HepG2 (cell line): ENCODE data around the gene COX4I1. TPM values are rescaled to one million over a fixed set of nuclear protein-coding genes. Genes with fewer than 3 reads are reported as not detected.

ENCODE experiments used
- ATF7-NPFF ChIP-seq: sonication (generic); formaldehyde crosslinking; IDR thresholded peaks from 2 replicates; pipeline ENCODE4 v1.8.1; 2023; ENCODE audit warnings: mild to moderate bottlenecking, low read depth, missing genetic modification reagents, moderate library complexity
- CBX1 ChIP-seq: IDR thresholded peaks from one replicate; pipeline ENCODE4 v1.6.1; 2016; ENCODE audit warnings: antibody characterized with exemption, low read depth
- CENPT ChIP-seq: sonication (generic); formaldehyde crosslinking; IDR thresholded peaks from 2 replicates; pipeline ENCODE4 v1.8.0; 2022; ENCODE audit warnings: low read depth, mild to moderate bottlenecking, moderate library complexity, missing genetic modification reagents
- ERF ChIP-seq: IDR thresholded peaks from 2 replicates; pipeline ENCODE4 v1.6.1; 2018; ENCODE audit warnings: missing biosample characterization, missing genetic modification reagents
- HIVEP1 ChIP-seq: sonication (generic); formaldehyde crosslinking; IDR thresholded peaks from 2 replicates; pipeline ENCODE4 v1.4.0; 2020; ENCODE audit warnings: mild to moderate bottlenecking, missing genetic modification reagents
- HNF4G ChIP-seq, 2 experiments: sonication (generic) in 1 of 2; formaldehyde crosslinking in 1 of 2; IDR thresholded peaks; 2 replicates each; pipeline versions ENCODE4 v1.4.0 to v1.6.1; 2011 to 2020; ENCODE audit warnings: borderline replicate concordance in 2 of 2, low read depth in 2 of 2, mild to moderate bottlenecking in 2 of 2, low read length in 1 of 2, missing genetic modification reagents in 1 of 2, moderate library complexity in 1 of 2
- HNRNPH1 ChIP-seq: fragments of 200-400 bp; formaldehyde crosslinking; optimal IDR thresholded peaks from 2 replicates; pipeline ENCODE3; 2017; ENCODE audit warnings: mild to moderate bottlenecking, low read depth, low read length
- HNRNPLL ChIP-seq: fragments of 200-400 bp; formaldehyde crosslinking; IDR thresholded peaks from 2 replicates; pipeline ENCODE4 v1.6.1; 2017; ENCODE audit warnings: mild to moderate bottlenecking, low read depth, low read length; ENCODE audit not compliant: poor library complexity, severe bottlenecking
- KDM5B ChIP-seq: sonication (generic); formaldehyde crosslinking; IDR thresholded peaks from 2 replicates; pipeline ENCODE4 v1.4.0; 2020; ENCODE audit warnings: missing genetic modification reagents, mild to moderate bottlenecking, borderline replicate concordance
- KMT2A ChIP-seq: sonication (generic); formaldehyde crosslinking; IDR thresholded peaks from 2 replicates; pipeline ENCODE4 v1.4.0; 2020; ENCODE audit warnings: missing genetic modification reagents
- MAF1 ChIP-seq: sonication (generic); formaldehyde crosslinking; IDR thresholded peaks from 2 replicates; pipeline ENCODE4 v1.5.0; 2020; ENCODE audit warnings: missing genetic modification reagents, borderline replicate concordance
- MAFG ChIP-seq: sonication (generic); formaldehyde crosslinking; IDR thresholded peaks from 2 replicates; pipeline ENCODE4 v1.5.1; 2020; ENCODE audit warnings: mild to moderate bottlenecking, missing genetic modification reagents
- MYPOP ChIP-seq: sonication (generic); formaldehyde crosslinking; IDR thresholded peaks from 2 replicates; pipeline ENCODE4 v1.8.1; 2023; ENCODE audit warnings: mild to moderate bottlenecking, moderate library complexity, missing genetic modification reagents
- MZF1 ChIP-seq: sonication (generic); formaldehyde crosslinking; IDR thresholded peaks from 2 replicates; pipeline ENCODE4 v1.8.1; 2023; ENCODE audit warnings: mild to moderate bottlenecking, missing genetic modification reagents, borderline replicate concordance
- NRL ChIP-seq: sonication (generic); formaldehyde crosslinking; IDR thresholded peaks from 2 replicates; pipeline ENCODE4 v1.5.0; 2020; ENCODE audit warnings: missing genetic modification reagents, mild to moderate bottlenecking, moderate library complexity, borderline replicate concordance
- PHB2 ChIP-seq: fragments of 450-650 bp; IDR thresholded peaks from 2 replicates; pipeline ENCODE4 v1.6.1; 2018; ENCODE audit not compliant: partially characterized antibody
- SP5 ChIP-seq: IDR thresholded peaks from 2 replicates; pipeline ENCODE4 v1.6.1; 2016; ENCODE audit warnings: low read depth, borderline replicate concordance
- ZBTB3 ChIP-seq: sonication (generic); formaldehyde crosslinking; IDR thresholded peaks from 2 replicates; pipeline ENCODE4 v1.4.0; 2020; ENCODE audit warnings: low read depth, mild to moderate bottlenecking, moderate library complexity, missing genetic modification reagents, borderline replicate concordance
- ZFP90 ChIP-seq: sonication (generic); formaldehyde crosslinking; IDR thresholded peaks from 2 replicates; pipeline ENCODE4 v1.8.0; 2022; ENCODE audit warnings: missing genetic modification reagents, mild to moderate bottlenecking, inconsistent platforms, borderline replicate concordance
- ZKSCAN5 ChIP-seq: sonication (generic); formaldehyde crosslinking; IDR thresholded peaks from 2 replicates; pipeline ENCODE4 v1.5.1; 2020; ENCODE audit warnings: mild to moderate bottlenecking, missing genetic modification reagents
- ZNF138 ChIP-seq: sonication (generic); formaldehyde crosslinking; IDR thresholded peaks from 2 replicates; pipeline ENCODE4 v1.5.0; 2020; ENCODE audit warnings: mild to moderate bottlenecking, low read depth, missing genetic modification reagents
- ZNF317 ChIP-seq: sonication (generic); formaldehyde crosslinking; IDR thresholded peaks from 2 replicates; pipeline ENCODE4 v1.5.0; 2020; ENCODE audit warnings: mild to moderate bottlenecking, missing genetic modification reagents
- ZNF563 ChIP-seq: sonication (generic); formaldehyde crosslinking; IDR thresholded peaks from 2 replicates; pipeline ENCODE4 v1.8.0; 2022; ENCODE audit warnings: mild to moderate bottlenecking, moderate library complexity, missing genetic modification reagents
- ZNF737 ChIP-seq: sonication (generic); formaldehyde crosslinking; IDR thresholded peaks from 2 replicates; pipeline ENCODE4 v1.5.0; 2020; ENCODE audit warnings: missing genetic modification reagents, mild to moderate bottlenecking, borderline replicate concordance
- ZNF776 ChIP-seq: sonication (generic); formaldehyde crosslinking; IDR thresholded peaks from 2 replicates; pipeline ENCODE4 v1.4.0; 2020; ENCODE audit warnings: mild to moderate bottlenecking, missing genetic modification reagents
- ZNF782 ChIP-seq: sonication (generic); formaldehyde crosslinking; IDR thresholded peaks from 2 replicates; pipeline ENCODE4 v1.4.0; 2020; ENCODE audit warnings: missing genetic modification reagents, mild to moderate bottlenecking, borderline replicate concordance
- ZNF879 ChIP-seq: sonication (generic); formaldehyde crosslinking; IDR thresholded peaks from 2 replicates; pipeline ENCODE4 v1.8.1; 2023; ENCODE audit warnings: missing genetic modification reagents
- ZSCAN22 ChIP-seq: sonication (generic); formaldehyde crosslinking; IDR thresholded peaks from 2 replicates; pipeline ENCODE4 v1.4.0; 2020; ENCODE audit warnings: mild to moderate bottlenecking, missing genetic modification reagents
- polyA plus RNA-seq, 8 experiments: library from polyadenylated mRNA; depleted of rRNA in 3 of 8; stranded (reverse) in 7 of 8; unstranded in 1 of 8; fragments of >200 nt; fragmentation: Illumina TruSeq in 4 of 8; extraction: Trizol in 4 of 8; gene quantifications; 2 replicates each; pipeline versions ENCODE4 v1.2.1 to v1.2.3, GENCODE V29; 2011 to 2016; ENCODE audit warnings: low read depth in 4 of 8, missing spikeins in 1 of 8, mixed read lengths in 1 of 8; ENCODE audit not compliant: insufficient read depth in 1 of 8
- total RNA-seq, 5 experiments: library from RNA; depleted of rRNA; stranded (reverse); fragments of >200 nt; fragmentation: Illumina TruSeq; extraction: Trizol; gene quantifications; 2 replicates each; pipeline ENCODE4 v1.2.3, GENCODE V29; 2016; ENCODE audit warnings: low read depth in 1 of 5
- TF ChIP-seq, protein P1 (sequence below): sonication (generic); formaldehyde crosslinking; IDR thresholded peaks from 2 replicates; pipeline ENCODE4 v1.5.0; 2020; ENCODE audit warnings: missing genetic modification reagents

COX4I1 gene
- total and polyA plus RNA-seq, 2 of the 13 experiments (the other 11 are each of a cell fraction or from before 2014, with no cell fraction given) = 658 to 902 TPM

DNA sequence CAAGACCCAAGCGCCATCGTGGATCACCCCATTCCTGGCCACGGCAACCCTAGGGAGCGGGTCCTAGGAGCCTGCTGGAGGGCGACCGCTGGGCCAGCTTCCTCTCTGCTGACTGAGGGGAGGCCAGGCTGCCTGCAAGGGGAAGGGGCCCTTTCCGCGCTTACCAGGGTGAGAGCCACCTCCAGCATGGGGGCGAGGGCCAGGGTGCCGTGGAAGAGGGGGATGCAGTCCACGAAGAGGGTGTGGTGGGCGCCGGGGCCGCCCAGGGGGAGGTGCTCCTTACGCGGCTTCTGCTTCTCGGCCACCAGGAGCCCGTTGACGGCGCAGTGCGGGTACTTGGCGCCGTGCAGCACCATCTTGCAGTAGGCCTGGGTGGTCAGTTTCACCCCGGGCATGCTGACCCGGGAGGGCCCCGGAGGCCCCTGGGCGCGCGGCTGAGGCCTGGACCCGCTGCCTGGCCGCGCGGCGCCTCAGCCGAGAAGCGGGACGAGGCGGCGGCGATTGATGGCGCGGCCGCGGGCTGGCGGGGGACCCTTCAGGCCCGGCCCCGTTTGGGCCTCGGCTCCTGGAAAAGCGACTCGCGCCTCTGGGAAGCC lies 496 bp upstream of the COX4I1 start (continued):
- TF ChIP-seq ZNF317 = no peak
- TF ChIP-seq KMT2A (CRISPR knock-in tag) = no peak
- no peak for TF ChIP-seq MAF1 (CRISPR knock-in tag)
- TF ChIP-seq ZSCAN22 = 0 out of 2 replicates have a peak, but pooled peaks have one; percentile 38
- 0 out of 2 replicates have a peak, but pooled peaks have one; percentile 51 for TF ChIP-seq NRL
- peak; percentile 37; the same call in 1 of the 2 replicates for TF ChIP-seq ZNF563 (CRISPR knock-in tag)
- no peak for TF ChIP-seq CENPT (CRISPR knock-in tag)
- no peak for TF ChIP-seq PHB2
- TF ChIP-seq ZNF138 (CRISPR knock-in tag) = peak; percentile 85; the same call in 1 of the 2 replicates
- TF ChIP-seq HNF4G (IDR thresholded peaks at IDR 0.05; ENCODE audit: borderline replicate concordance, low read depth, low read length) = no peak
- 0 out of 2 replicates have a peak, but pooled peaks have one; percentile 14 for TF ChIP-seq HNF4G (CRISPR knock-in tag; IDR thresholded peaks at IDR 0.05; ENCODE audit: borderline replicate concordance, low read depth)
- TF ChIP-seq ZFP90 (CRISPR knock-in tag) = no peak
- peak; percentile 52; the same call in 1 of the 2 replicates for TF ChIP-seq ZNF879 (CRISPR knock-in tag)
- TF ChIP-seq HNRNPH1 = no peak
- peak; percentile 40 for TF ChIP-seq ZNF782
- peak; percentile 62; the same call in 1 of the 2 replicates for TF ChIP-seq MZF1
- peak; percentile 49; the same call in 1 of the 2 replicates for TF ChIP-seq ATF7-NPFF (CRISPR knock-in tag)
- no peak for TF ChIP-seq KDM5B (CRISPR knock-in tag)
- TF ChIP-seq ERF (CRISPR knock-in tag) = no peak
- TF ChIP-seq, protein P1, sequence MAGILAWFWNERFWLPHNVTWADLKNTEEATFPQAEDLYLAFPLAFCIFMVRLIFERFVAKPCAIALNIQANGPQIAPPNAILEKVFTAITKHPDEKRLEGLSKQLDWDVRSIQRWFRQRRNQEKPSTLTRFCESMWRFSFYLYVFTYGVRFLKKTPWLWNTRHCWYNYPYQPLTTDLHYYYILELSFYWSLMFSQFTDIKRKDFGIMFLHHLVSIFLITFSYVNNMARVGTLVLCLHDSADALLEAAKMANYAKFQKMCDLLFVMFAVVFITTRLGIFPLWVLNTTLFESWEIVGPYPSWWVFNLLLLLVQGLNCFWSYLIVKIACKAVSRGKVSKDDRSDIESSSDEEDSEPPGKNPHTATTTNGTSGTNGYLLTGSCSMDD (CRISPR knock-in tag) = no peak
- TF ChIP-seq HNRNPLL = no peak
- 0 out of 2 replicates have a peak, but pooled peaks have one; percentile 2 for TF ChIP-seq ZNF776
- TF ChIP-seq SP5 = no peak
- TF ChIP-seq CBX1 = no peak
- 0 out of 2 replicates have a peak, but pooled peaks have one; percentile 21 for TF ChIP-seq ZBTB3 (CRISPR knock-in tag)
- no peak for TF ChIP-seq MAFG (CRISPR knock-in tag)
- TF ChIP-seq ZKSCAN5 (CRISPR knock-in tag) = no peak
- no peak for TF ChIP-seq ZNF737 (CRISPR knock-in tag)
- 0 out of 2 replicates have a peak, but pooled peaks have one; percentile 4 for TF ChIP-seq MYPOP (CRISPR knock-in tag)
- TF ChIP-seq HIVEP1 = 0 out of 2 replicates have a peak, but pooled peaks have one; percentile 26
